Endothelial cell (in vitro differentiated cells): Measurements from ENCODE around the gene GPR180. TPM values are rescaled to one million over a fixed set of nuclear protein-coding genes. Genes with fewer than 3 reads are reported as not detected.

Experiments
- DNase-seq: peaks from one replicate; pipeline ENCODE4 v3.0.0; 2021; ENCODE audit warnings: low spot score
- H3K27ac Mint-ChIP-seq: one replicate; pipeline ENCODE4 v1.8.0; 2021; ENCODE audit warnings: mixed read lengths, inconsistent platforms; ENCODE audit not compliant: unreplicated experiment
- H3K27me3 Mint-ChIP-seq: one replicate; pipeline ENCODE4 v1.8.0; 2021; ENCODE audit warnings: mild to moderate bottlenecking, moderate library complexity, mixed read lengths, inconsistent platforms; ENCODE audit not compliant: unreplicated experiment
- H3K36me3 Mint-ChIP-seq: one replicate; pipeline ENCODE4 v1.8.0; 2021; ENCODE audit warnings: mild to moderate bottlenecking, low read depth, mixed read lengths, inconsistent platforms; ENCODE audit not compliant: unreplicated experiment
- H3K4me1 Mint-ChIP-seq: one replicate; pipeline ENCODE4 v1.8.0; 2021; ENCODE audit warnings: mild to moderate bottlenecking, mixed read lengths, inconsistent platforms; ENCODE audit not compliant: unreplicated experiment
- H3K4me3 Mint-ChIP-seq: one replicate; pipeline ENCODE4 v1.8.0; 2021; ENCODE audit warnings: mild to moderate bottlenecking, mixed read lengths, inconsistent platforms; ENCODE audit not compliant: unreplicated experiment
- H3K9me3 Mint-ChIP-seq: one replicate; pipeline ENCODE4 v1.8.0; 2021; ENCODE audit warnings: mixed read lengths, inconsistent platforms; ENCODE audit not compliant: unreplicated experiment
- total RNA-seq: library from RNA; stranded (reverse); fragmentation: NEBNext Ultra II Directional; extraction: Animal tissue kit (Norgen Biotek cat#: 25700); gene quantifications from one replicate; pipeline ENCODE4 v1.2.1, GENCODE V29; 2021; ENCODE audit not compliant: unreplicated experiment
- TF ChIP-seq, protein P1 (sequence below): fragments of 200-600 bp; sonication (generic); IDR thresholded peaks from one replicate; pipeline ENCODE4 v1.5.0; 2021; ENCODE audit warnings: antibody characterized with exemption; ENCODE audit not compliant: unreplicated experiment

Gene GPR180
- total RNA-seq, 1 donor from 2014 or later, result 3.6 TPM

GRCh38 chr13:94607056-94607455, 5.4 kb downstream of the GPR180 start:
- H3K9me3 Mint-ChIP-seq, result no peaks in the 10 kb centered on the region
- no peaks in the 10 kb centered on the region for H3K27me3 Mint-ChIP-seq
- no peak for DNase-seq
- no peak overlapping the region for H3K4me3 Mint-ChIP-seq
- no peak overlapping the region for H3K27ac Mint-ChIP-seq
- peaks cover 7% of the 10 kb centered on the region for H3K36me3 Mint-ChIP-seq
- TF ChIP-seq, protein P1, sequence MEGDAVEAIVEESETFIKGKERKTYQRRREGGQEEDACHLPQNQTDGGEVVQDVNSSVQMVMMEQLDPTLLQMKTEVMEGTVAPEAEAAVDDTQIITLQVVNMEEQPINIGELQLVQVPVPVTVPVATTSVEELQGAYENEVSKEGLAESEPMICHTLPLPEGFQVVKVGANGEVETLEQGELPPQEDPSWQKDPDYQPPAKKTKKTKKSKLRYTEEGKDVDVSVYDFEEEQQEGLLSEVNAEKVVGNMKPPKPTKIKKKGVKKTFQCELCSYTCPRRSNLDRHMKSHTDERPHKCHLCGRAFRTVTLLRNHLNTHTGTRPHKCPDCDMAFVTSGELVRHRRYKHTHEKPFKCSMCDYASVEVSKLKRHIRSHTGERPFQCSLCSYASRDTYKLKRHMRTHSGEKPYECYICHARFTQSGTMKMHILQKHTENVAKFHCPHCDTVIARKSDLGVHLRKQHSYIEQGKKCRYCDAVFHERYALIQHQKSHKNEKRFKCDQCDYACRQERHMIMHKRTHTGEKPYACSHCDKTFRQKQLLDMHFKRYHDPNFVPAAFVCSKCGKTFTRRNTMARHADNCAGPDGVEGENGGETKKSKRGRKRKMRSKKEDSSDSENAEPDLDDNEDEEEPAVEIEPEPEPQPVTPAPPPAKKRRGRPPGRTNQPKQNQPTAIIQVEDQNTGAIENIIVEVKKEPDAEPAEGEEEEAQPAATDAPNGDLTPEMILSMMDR, result no peak
- H3K4me1 Mint-ChIP-seq, result peaks cover 4% of the 10 kb centered on the region

GRCh38 chr13:94607939-94608338, 6.3 kb downstream of the GPR180 start:
- H3K27me3 Mint-ChIP-seq, result no peaks in the 10 kb centered on the region
- no peaks in the 10 kb centered on the region for H3K4me1 Mint-ChIP-seq
- DNase-seq, result no peak
- no peak overlapping the region for H3K27ac Mint-ChIP-seq
- peaks cover 7% of the 10 kb centered on the region for H3K36me3 Mint-ChIP-seq
- no peaks in the 10 kb centered on the region for H3K9me3 Mint-ChIP-seq
- H3K4me3 Mint-ChIP-seq, result no peak overlapping the region
- TF ChIP-seq, protein P1, result no peak

DNA sequence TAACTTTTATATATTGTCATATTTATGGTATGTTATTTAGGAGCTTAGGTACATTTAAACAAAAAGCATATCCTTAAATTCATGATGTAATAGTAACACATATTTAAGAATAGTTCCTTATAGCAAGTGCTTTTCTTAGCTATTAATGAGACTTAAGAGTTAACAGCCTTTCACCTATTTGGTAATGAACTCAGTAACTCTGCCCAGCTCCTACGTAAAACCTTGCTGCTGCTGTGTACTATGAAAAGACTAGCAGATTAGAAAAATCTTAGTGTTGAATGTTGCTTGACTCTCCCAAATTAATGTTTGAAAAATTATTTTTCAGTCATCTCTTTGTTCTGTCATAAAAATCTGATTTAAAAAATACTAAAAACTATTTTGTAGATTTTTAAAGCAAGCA, 6.9 kb downstream of the GPR180 start:
- H3K9me3 Mint-ChIP-seq, result no peaks in the 10 kb centered on the region
- DNase-seq, result no peak
- TF ChIP-seq, protein P1, result no peak
- H3K36me3 Mint-ChIP-seq, result peaks cover 7% of the 10 kb centered on the region
- no peak overlapping the region for H3K27ac Mint-ChIP-seq
- no peaks in the 10 kb centered on the region for H3K4me1 Mint-ChIP-seq
- no peaks in the 10 kb centered on the region for H3K27me3 Mint-ChIP-seq
- no peak overlapping the region for H3K4me3 Mint-ChIP-seq

GRCh38 chr13:94609196-94609595, 7.5 kb downstream of the GPR180 start:
- Mint-ChIP-seq H3K4me1 (no peaks in the 10 kb centered on the region), H3K27me3 (no peaks in the 10 kb centered on the region), H3K9me3 (no peaks in the 10 kb centered on the region), H3K4me3 (no peak overlapping the region), H3K27ac (no peak overlapping the region), H3K36me3 (peaks cover 7% of the 10 kb centered on the region)
- DNase-seq, result no peak
- TF ChIP-seq, protein P1, result no peak

- TF ChIP-seq, protein P1, result no peak
- H3K9me3 Mint-ChIP-seq, result no peaks in the 10 kb centered on the region
- peaks cover 7% of the 10 kb centered on the region for H3K36me3 Mint-ChIP-seq
- DNase-seq, result no peak
- H3K27me3 Mint-ChIP-seq, result no peaks in the 10 kb centered on the region
- H3K4me1 Mint-ChIP-seq, result no peaks in the 10 kb centered on the region
- no peak overlapping the region for H3K27ac Mint-ChIP-seq
- no peak overlapping the region for H3K4me3 Mint-ChIP-seq
Observed at GRCh38 chr13:94610475-94610874, 8.8 kb downstream of the GPR180 start.
